GM18499 (cell line): ENCODE results near the gene RPS6KA3.
"Not testable (repeated sequence)": the region's sequence is repeated elsewhere in the genome, so short reads cannot be mapped to it uniquely, and the experiment has no call there.

Experiments
- ATAC-seq: cut with Tn5 transposase; IDR thresholded peaks from one replicate; pipeline ENCODE4 v1.9.1; 2021; ENCODE audit warnings: moderate number of reproducible peaks; ENCODE audit not compliant: insufficient read depth, unreplicated experiment

Gene RPS6KA3

GRCh38 chrX:20224814-20225487 is 41.8 kb downstream of the RPS6KA3 start:
- peak; percentile 84 for ATAC-seq

GRCh38 chrX:20221902-20222301 is 44.8 kb downstream of the RPS6KA3 start:
- no peak for ATAC-seq

GRCh38 chrX:20218836-20219505 is 47.7 kb downstream of the RPS6KA3 start:
- no peak for ATAC-seq

GRCh38 chrX:20217906-20218305 is 48.8 kb downstream of the RPS6KA3 start:
- ATAC-seq, result no peak

- no peak for ATAC-seq
Observed at GRCh38 chrX:20217271-20217670, 49.4 kb downstream of the RPS6KA3 start.

GRCh38 chrX:20215565-20215964 is 51.1 kb downstream of the RPS6KA3 start:
- no peak for ATAC-seq

- peak; percentile 94 for ATAC-seq
Observed at GRCh38 chrX:20212486-20213089, 54.1 kb downstream of the RPS6KA3 start.

- no peak for ATAC-seq
Observed at GRCh38 chrX:20211261-20211786, 55.4 kb downstream of the RPS6KA3 start.

GRCh38 chrX:20205927-20206708 is 60.6 kb downstream of the RPS6KA3 start:
- ATAC-seq, result peak; percentile 83

- ATAC-seq, result no peak
Observed at GRCh38 chrX:20204351-20204750, 62.4 kb downstream of the RPS6KA3 start.

GRCh38 chrX:20197641-20198210 is 69.0 kb downstream of the RPS6KA3 start:
- no peak for ATAC-seq

GRCh38 chrX:20189171-20189570 is 77.5 kb downstream of the RPS6KA3 start:
- no peak for ATAC-seq

GRCh38 chrX:20181598-20182329 is 84.9 kb downstream of the RPS6KA3 start:
- ATAC-seq, result no peak

GRCh38 chrX:20177093-20177492 is 89.6 kb downstream of the RPS6KA3 start:
- ATAC-seq, result no peak

- no peak for ATAC-seq
Observed at GRCh38 chrX:20173856-20174255, 92.9 kb downstream of the RPS6KA3 start.

GRCh38 chrX:20173313-20173712 is 93.4 kb downstream of the RPS6KA3 start:
- ATAC-seq, result no peak

GRCh38 chrX:20171887-20172286 is 94.8 kb downstream of the RPS6KA3 start:
- no peak for ATAC-seq

GRCh38 chrX:20162516-20162915 is 104.2 kb downstream of the RPS6KA3 start:
- not testable (repeated sequence) for ATAC-seq

GRCh38 chrX:20159797-20160385 is 106.8 kb downstream of the RPS6KA3 start:
- no peak for ATAC-seq
